ENCODE data around the gene RAI1.

DNA sequence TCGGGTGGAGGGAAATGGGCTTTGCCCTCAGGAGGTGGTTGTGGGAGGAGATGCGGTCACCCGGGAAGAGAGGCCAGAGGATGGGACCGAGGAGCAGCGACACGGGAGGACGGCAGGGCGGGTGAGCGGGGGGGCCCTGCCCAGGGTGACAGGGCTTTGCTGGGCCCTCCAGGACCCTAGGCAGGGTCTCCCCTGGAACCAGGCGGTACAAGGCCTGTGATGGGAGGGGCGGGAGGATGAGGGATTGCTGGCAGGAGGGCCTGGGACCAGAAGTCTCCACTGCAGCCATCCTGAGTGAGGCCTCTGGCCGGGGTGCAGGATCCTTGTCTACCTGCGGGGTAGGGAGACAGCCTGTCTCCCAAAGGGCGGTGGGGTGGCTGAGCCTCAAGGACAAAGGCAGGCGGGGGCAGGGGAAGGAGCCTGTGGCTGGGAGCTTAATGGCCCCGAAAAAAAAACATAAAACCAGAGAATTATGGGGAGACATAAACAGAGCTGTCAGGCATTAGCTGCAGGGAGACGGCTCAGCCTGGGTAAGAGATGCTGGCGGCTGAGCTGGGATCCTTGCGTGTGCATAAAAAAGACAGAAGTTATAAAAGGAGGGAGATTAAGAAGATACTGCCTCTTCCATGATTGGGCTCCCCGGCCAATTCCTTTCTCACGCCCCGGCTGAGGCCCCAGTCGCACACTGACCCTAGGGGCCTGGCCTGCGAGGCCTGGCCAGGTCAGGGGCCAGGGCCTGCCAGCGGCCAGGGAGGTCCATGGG is 88.8 kb downstream of the RAI1 start:
- TF ChIP-seq, protein P1, sequence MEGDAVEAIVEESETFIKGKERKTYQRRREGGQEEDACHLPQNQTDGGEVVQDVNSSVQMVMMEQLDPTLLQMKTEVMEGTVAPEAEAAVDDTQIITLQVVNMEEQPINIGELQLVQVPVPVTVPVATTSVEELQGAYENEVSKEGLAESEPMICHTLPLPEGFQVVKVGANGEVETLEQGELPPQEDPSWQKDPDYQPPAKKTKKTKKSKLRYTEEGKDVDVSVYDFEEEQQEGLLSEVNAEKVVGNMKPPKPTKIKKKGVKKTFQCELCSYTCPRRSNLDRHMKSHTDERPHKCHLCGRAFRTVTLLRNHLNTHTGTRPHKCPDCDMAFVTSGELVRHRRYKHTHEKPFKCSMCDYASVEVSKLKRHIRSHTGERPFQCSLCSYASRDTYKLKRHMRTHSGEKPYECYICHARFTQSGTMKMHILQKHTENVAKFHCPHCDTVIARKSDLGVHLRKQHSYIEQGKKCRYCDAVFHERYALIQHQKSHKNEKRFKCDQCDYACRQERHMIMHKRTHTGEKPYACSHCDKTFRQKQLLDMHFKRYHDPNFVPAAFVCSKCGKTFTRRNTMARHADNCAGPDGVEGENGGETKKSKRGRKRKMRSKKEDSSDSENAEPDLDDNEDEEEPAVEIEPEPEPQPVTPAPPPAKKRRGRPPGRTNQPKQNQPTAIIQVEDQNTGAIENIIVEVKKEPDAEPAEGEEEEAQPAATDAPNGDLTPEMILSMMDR (conservative IDR thresholded peaks at IDR 0.05; ENCODE audit: low read depth, low read length), result no peak
- no peak for TF ChIP-seq EZH2 (IDR thresholded peaks at IDR 0.05; ENCODE audit: borderline replicate concordance, low read depth, low read length, poor library complexity, severe bottlenecking)
